ENCODE results near the gene TLN1. TPM values are rescaled to one million over a fixed set of nuclear protein-coding genes. Genes with fewer than 3 reads are reported as not detected.

TLN1 gene
- total RNA-seq, 2 donors from 2014 or later = 177 to 196 TPM

- DNase-seq = no peak
- peaks cover 47% of the 10 kb centered on the region for H3K36me3 ChIP-seq
- TF ChIP-seq CTCF (IDR thresholded peaks at IDR 0.05) = no peak
These were observed 8.1 kb downstream of the TLN1 start for GRCh38 chr9:35723908-35724307.

GRCh38 chr9:35723426-35723825, 8.6 kb downstream of the TLN1 start:
- DNase-seq = no peak
- H3K9me3 ChIP-seq = no peaks in the 10 kb centered on the region
- H3K36me3 ChIP-seq = peaks cover 50% of the 10 kb centered on the region
- H3K27ac ChIP-seq = no peak overlapping the region
- intact Hi-C loops (cut with DNase I) = no loop called here
- no peak overlapping the region for H3K4me3 ChIP-seq
- no peak overlapping the region for H3K9ac ChIP-seq (ENCODE audit: low read depth in 2 of 2, low read length in 2 of 2)
- no peak for TF ChIP-seq CTCF (IDR thresholded peaks at IDR 0.05)
- no peaks in the 10 kb centered on the region for H3K27me3 ChIP-seq
- H3K4me1 ChIP-seq = peaks cover under 1% of the 10 kb centered on the region

More at GRCh38 chr9:35723908-35724307, 8.1 kb downstream of the TLN1 start:
- H3K4me3 ChIP-seq = no peak overlapping the region
- H3K27me3 ChIP-seq = no peaks in the 10 kb centered on the region
- intact Hi-C loops (cut with DNase I) = no loop called here
- H3K27ac ChIP-seq = no peak overlapping the region
- H3K9me3 ChIP-seq = no peaks in the 10 kb centered on the region
- H3K4me1 ChIP-seq = peaks cover 4% of the 10 kb centered on the region
- H3K9ac ChIP-seq (ENCODE audit: low read depth in 2 of 2, low read length in 2 of 2) = no peak overlapping the region

GRCh38 chr9:35719546-35719945, 12.4 kb downstream of the TLN1 start:
- intact Hi-C loops (cut with DNase I) = no loop called here
- Histone ChIP-seq H3K27ac (no peak overlapping the region), H3K4me3 (no peak overlapping the region), H3K36me3 (peaks cover 68% of the 10 kb centered on the region), H3K9ac (ENCODE audit: low read depth in 2 of 2, low read length in 2 of 2) (no peak overlapping the region), H3K27me3 (no peaks in the 10 kb centered on the region), H3K4me1 (no peaks in the 10 kb centered on the region), H3K9me3 (no peaks in the 10 kb centered on the region)
- no peak for TF ChIP-seq CTCF (IDR thresholded peaks at IDR 0.05)
- no peak for DNase-seq

GRCh38 chr9:35718721-35719511, 13.1 kb downstream of the TLN1 start:
- Histone ChIP-seq H3K27me3 (no peaks in the 10 kb centered on the region), H3K36me3 (peaks cover 68% of the 10 kb centered on the region), H3K4me1 (no peaks in the 10 kb centered on the region), H3K27ac (no peak overlapping the region), H3K9me3 (no peaks in the 10 kb centered on the region), H3K9ac (ENCODE audit: low read depth in 2 of 2, low read length in 2 of 2) (no peak overlapping the region), H3K4me3 (no peak overlapping the region)
- intact Hi-C loops (cut with DNase I) = no loop called here
- TF ChIP-seq CTCF (IDR thresholded peaks at IDR 0.05) = no peak
- no peak for DNase-seq

- Histone ChIP-seq H3K27ac (no peak overlapping the region), H3K9ac (ENCODE audit: low read depth in 2 of 2, low read length in 2 of 2) (no peak overlapping the region), H3K27me3 (no peaks in the 10 kb centered on the region), H3K4me1 (no peaks in the 10 kb centered on the region), H3K9me3 (no peaks in the 10 kb centered on the region), H3K36me3 (peaks cover 67% of the 10 kb centered on the region), H3K4me3 (no peak overlapping the region)
- intact Hi-C loops (cut with DNase I) = no loop called here
- no peak for DNase-seq
- TF ChIP-seq CTCF (IDR thresholded peaks at IDR 0.05) = no peak
These were observed 14.7 kb downstream of the TLN1 start for GRCh38 chr9:35717132-35717870.

All from colonic mucosa (tissue), 4 donors.